ENCODE data around the gene ADAMTS10. TPM values are rescaled to one million over a fixed set of nuclear protein-coding genes. Genes with fewer than 3 reads are reported as not detected.
"Not testable (repeated sequence)": the region's sequence is repeated elsewhere in the genome, so short reads cannot be mapped to it uniquely, and the experiment has no call there.

The ADAMTS10 gene
- total and polyA plus RNA-seq, 11 donors, result 4.3 to 14.7 (median 7.4) TPM

GRCh38 chr19:8576273-8576993, 34.1 kb downstream of the ADAMTS10 start:
- no peaks in the 10 kb centered on the region for H3K9me3 ChIP-seq
- H3K4me1 ChIP-seq, result peaks cover 0 to 76% (median 7%) of the 10 kb centered on the region in 12 donors
- peak overlapping the region in 10 of 12 donors; percentile 12 to 73 (median 40) for H3K4me3 ChIP-seq
- peak overlapping the region in 3 of 12 donors; percentile 9 to 83 (median 11) for H3K27ac ChIP-seq
- ATAC-seq, result peak in 2 of 4 donors; percentile 37 to 38
- no peak for TF ChIP-seq CTCF (IDR thresholded peaks at IDR 0.05)
- peaks cover 0 to 28% (median 0%) of the 10 kb centered on the region in 9 donors for H3K27me3 ChIP-seq
- intact Hi-C loops (cut with DNase I), result loop anchor here in 4 of 10 donors (5.0 to 10.0 kb wide), 2 partner anchors 222 to 224 kb away; no protein-coding TSS in a partner anchor
- WGBS, 4 donors, result 64 to 69% (median 65%) methylated on average over 18 to 19 of the region's 19 CpGs
- H3K36me3 ChIP-seq, result no peaks in the 10 kb centered on the region
- DNase-seq, result peak in 1 of 5 donors; percentile 43

DNA sequence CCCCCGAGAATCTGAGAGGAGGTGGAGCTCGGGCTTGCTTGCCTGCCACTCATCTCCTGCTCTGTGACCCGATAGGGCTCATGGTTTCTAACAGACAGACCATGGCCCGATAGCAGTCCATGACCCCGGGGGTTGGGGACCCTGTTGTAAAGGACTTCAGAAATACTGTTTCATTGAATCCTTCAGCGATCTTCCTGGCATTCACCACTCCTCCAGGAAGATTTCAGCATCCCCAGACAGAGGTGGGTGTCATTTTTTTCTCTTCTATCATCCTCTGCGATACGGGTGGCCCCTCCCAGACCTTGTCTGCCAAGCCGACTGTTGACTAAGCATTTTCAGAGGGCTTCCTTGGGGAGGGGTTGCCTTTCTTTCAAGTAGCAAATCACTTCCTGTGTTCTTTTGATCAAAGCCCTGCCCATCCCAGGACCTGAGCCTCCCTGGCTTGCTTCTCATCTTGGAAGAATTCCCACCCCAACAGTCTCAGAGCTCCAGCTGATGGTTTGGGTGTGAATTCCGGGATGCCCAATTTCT, 35.0 kb downstream of the ADAMTS10 start:
- 33 to 36% (median 34%) methylated on average over 10 of the region's 10 CpGs for WGBS, 4 donors
- H3K27ac ChIP-seq, result peak overlapping the region in 1 of 12 donors; percentile 83
- H3K9me3 ChIP-seq, result no peaks in the 10 kb centered on the region
- H3K4me3 ChIP-seq, result peak overlapping the region in 9 of 12 donors; percentile 12 to 73 (median 40)
- no peaks in the 10 kb centered on the region for H3K36me3 ChIP-seq
- intact Hi-C loops (cut with DNase I), result loop anchor here in 4 of 10 donors (5.0 to 10.0 kb wide), 2 partner anchors 221 to 223 kb away; no protein-coding TSS in a partner anchor
- DNase-seq (peak in 1 of 5 donors; percentile 42), ATAC-seq (peak in 2 of 4 donors; percentile 10 to 41)
- TF ChIP-seq POLR2A (IDR thresholded peaks at IDR 0.05), result no peak
- TF ChIP-seq CTCF (IDR thresholded peaks at IDR 0.05), result no peak
- peaks cover 0 to 79% (median 3%) of the 10 kb centered on the region in 12 donors for H3K4me1 ChIP-seq
- H3K27me3 ChIP-seq, result peaks cover 0 to 28% (median 0%) of the 10 kb centered on the region in 9 donors

DNA sequence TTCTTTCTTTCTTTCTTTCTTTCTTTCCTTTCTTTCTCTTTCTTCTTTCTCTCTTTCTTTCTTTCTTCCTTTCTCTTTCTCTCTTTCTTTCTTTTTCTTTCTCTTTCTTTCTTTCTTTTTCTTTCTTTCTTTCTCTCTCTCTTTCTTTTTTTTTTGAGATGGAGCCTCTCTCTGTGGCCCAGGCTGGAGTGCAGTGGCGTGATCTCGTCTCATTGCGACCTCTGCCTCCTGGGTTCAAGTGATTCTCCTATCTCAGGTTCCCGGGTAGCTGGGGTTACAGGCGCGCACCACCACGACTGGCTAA, 35.9 kb downstream of the ADAMTS10 start:
- H3K27me3 ChIP-seq, result peaks cover 0 to 28% (median 0%) of the 10 kb centered on the region in 9 donors
- 87 to 91% (median 90%) methylated on average over 7 of the region's 7 CpGs for WGBS, 4 donors
- not testable (repeated sequence) for H3K9me3 ChIP-seq, H3K4me3 ChIP-seq, H3K27ac ChIP-seq, DNase-seq, H3K36me3 ChIP-seq, ATAC-seq
- intact Hi-C loops (cut with DNase I), result loop anchor here in 1 of 10 donors (10.0 kb wide), 1 partner anchor 220 kb away; no protein-coding TSS in a partner anchor
- peaks cover 0 to 82% (median 2%) of the 10 kb centered on the region in 12 donors for H3K4me1 ChIP-seq

DNA sequence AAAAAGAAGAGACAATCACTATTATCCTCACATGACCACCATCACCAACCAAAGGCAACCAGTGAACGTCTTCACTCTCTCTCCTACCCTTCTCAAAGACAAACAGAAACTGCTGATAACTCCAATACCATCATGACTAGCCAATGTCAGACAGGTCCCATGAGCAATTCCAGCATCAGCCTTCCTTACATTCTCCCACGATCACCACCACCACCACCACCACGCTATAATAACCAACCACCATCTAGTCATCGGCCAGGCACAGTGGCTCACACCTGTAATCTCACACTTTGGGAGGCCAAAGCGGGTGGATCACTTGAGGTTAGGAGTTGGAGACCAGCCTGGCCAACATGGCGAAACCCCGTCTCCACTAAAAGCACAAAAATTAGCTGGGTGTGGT, 37.2 kb downstream of the ADAMTS10 start:
- Histone ChIP-seq H3K36me3 (no peaks in the 10 kb centered on the region), H3K27ac (peak overlapping the region in 1 of 12 donors; percentile 69), H3K9me3 (no peaks in the 10 kb centered on the region), H3K4me1 (peaks cover 0 to 85% (median under 1%) of the 10 kb centered on the region in 12 donors), H3K4me3 (peak overlapping the region in 1 of 12 donors; percentile 33), H3K27me3 (peaks cover 0 to 25% (median 0%) of the 10 kb centered on the region in 9 donors)
- no peak for ATAC-seq
- intact Hi-C loops (cut with DNase I), result loop anchor here in 1 of 10 donors (10.0 kb wide), 1 partner anchor 219 kb away; no protein-coding TSS in a partner anchor
- no peak for DNase-seq
- 90 to 93% (median 92%) methylated on average over 7 of the region's 7 CpGs for WGBS, 4 donors
- no peak for TF ChIP-seq CTCF (IDR thresholded peaks at IDR 0.05)
- TF ChIP-seq POLR2A (IDR thresholded peaks at IDR 0.05), result no peak

Data from heart left ventricle (tissue), 16 donors.